Smooth muscle cell (in vitro differentiated cells): Measurements from ENCODE around the gene DEDD2. TPM values are rescaled to one million over a fixed set of nuclear protein-coding genes. Genes with fewer than 3 reads are reported as not detected.

Experiments used
- DNase-seq: peaks from one replicate; lab custom pipeline; 2025; ENCODE audit not compliant: unreplicated experiment; lab: John Stamatoyannopoulos, UW
- H2AFZ ChIP-seq: fragments of 200-600 bp; sonication (generic); 2 replicates; pipeline ENCODE4 v1.6.0; 2016; ENCODE audit warnings: antibody characterized with exemption, low read depth, mild to moderate bottlenecking
- H3F3A ChIP-seq: fragments of 200-600 bp; sonication (generic); 2 replicates; pipeline ENCODE4 v1.6.0; 2017; ENCODE audit warnings: antibody characterized with exemption, low read depth
- H3K27ac ChIP-seq: fragments of 200-600 bp; sonication (generic); 2 replicates; pipeline ENCODE4 v1.5.1; 2016; ENCODE audit warnings: low read depth, mild to moderate bottlenecking
- H3K27me3 ChIP-seq: fragments of 200-600 bp; sonication (generic); 2 replicates; pipeline ENCODE4 v1.6.1; 2016; ENCODE audit warnings: low read depth, mild to moderate bottlenecking
- H3K36me3 ChIP-seq: fragments of 200-600 bp; sonication (generic); 2 replicates; pipeline ENCODE4 v1.5.1; 2016; ENCODE audit warnings: low read depth
- H3K4me1 ChIP-seq: fragments of 200-600 bp; sonication (generic); 2 replicates; pipeline ENCODE4 v1.5.1; 2016; ENCODE audit warnings: low read depth
- H3K4me2 ChIP-seq: fragments of 200-600 bp; sonication (generic); 2 replicates; pipeline ENCODE4 v1.6.0; 2016; ENCODE audit warnings: mild to moderate bottlenecking
- H3K4me3 ChIP-seq: fragments of 200-600 bp; sonication (generic); 2 replicates; pipeline ENCODE4 v1.5.1; 2016; ENCODE audit warnings: mild to moderate bottlenecking
- H3K79me2 ChIP-seq: fragments of 200-600 bp; sonication (generic); 2 replicates; pipeline ENCODE4 v1.6.0; 2016; ENCODE audit warnings: low read depth, mild to moderate bottlenecking
- H3K9ac ChIP-seq: fragments of 200-600 bp; sonication (generic); 2 replicates; pipeline ENCODE4 v1.6.0; 2016; ENCODE audit warnings: low read depth
- H3K9me3 ChIP-seq: fragments of 200-600 bp; sonication (generic); replicated peaks from 2 replicates; pipeline ENCODE4 v1.5.1; 2016; ENCODE audit warnings: low read depth
- H4K20me1 ChIP-seq: fragments of 200-600 bp; sonication (generic); 2 replicates; pipeline ENCODE4 v1.6.0; 2016; ENCODE audit warnings: low read depth
- WGBS: methylation state at CpG from one replicate; pipeline ENCODE4 v1.1.7; 2016; ENCODE audit warnings: low lambda C conversion rate; 5-methylcytosine and 5-hydroxymethylcytosine counted together
- polyA plus RNA-seq: library from polyadenylated mRNA; unstranded; fragments of >200 nt; fragmentation: Nextera tagmentation; extraction: Ambion mirVana; gene quantifications from 2 replicates; pipeline ENCODE4 v1.2.1, GENCODE V29; 2016
- total RNA-seq: library from RNA; depleted of rRNA; stranded (reverse); fragments of >200 nt; gene quantifications from 2 replicates; pipeline ENCODE4 v1.2.3, GENCODE V29; 2014
- TF ChIP-seq, protein P1 (sequence below): fragments of 200-600 bp; sonication (generic); IDR thresholded peaks from 2 replicates; pipeline ENCODE4 v1.5.1; 2017; ENCODE audit warnings: borderline replicate concordance, mild to moderate bottlenecking, antibody characterized with exemption; ENCODE audit not compliant: insufficient read depth, poor library complexity, severe bottlenecking

The DEDD2 gene
- total and polyA plus RNA-seq, 2 experiments from 2014 or later = 22.4 to 35.4 TPM

DNA sequence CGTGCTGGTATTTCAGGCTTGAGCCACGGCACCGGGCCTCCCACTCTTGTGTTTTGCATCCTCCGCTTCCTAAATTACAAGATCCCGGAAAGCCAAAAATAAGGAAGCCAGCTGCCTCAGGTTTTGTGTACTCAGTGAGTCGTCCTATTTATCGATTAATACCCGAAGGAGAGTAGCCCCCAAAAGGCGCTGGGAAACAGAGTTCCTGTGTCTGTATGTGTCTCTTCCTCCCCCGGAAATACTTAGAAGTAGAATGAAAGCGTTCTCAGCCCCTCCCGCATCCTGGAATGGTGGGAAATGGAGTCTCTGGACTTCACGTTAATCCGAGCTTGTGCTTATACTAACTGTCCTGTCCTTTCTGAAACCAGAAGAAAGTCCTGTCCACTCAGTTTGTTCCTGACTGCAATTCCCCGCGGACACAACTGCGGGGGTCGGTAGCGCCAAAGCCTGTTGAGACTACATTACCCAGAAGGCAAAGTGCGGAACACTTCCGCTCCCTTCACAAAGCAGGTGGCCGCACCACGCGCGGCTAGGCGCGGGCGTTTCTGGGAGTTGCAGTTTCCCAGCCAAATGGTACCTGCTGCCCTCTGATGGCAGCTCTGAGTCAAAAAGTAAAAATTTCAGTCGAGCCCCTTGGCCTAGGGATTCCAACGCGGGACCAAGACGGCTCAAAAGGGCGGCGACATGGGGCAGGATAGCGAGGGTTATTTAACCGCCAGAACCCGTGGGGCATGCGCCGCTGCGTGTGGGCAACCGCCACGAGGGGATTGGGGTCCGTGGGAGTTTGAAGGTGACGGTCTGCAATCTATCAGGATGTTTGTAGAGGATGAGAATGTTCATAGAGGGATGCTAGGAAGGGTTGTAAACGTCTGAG lies 27.1 kb upstream of the DEDD2 start:
- H3K27ac ChIP-seq = peak overlapping the region; percentile 59
- DNase-seq = peak; percentile 56
- peak overlapping the region; percentile 93 for H3K4me2 ChIP-seq
- peak overlapping the region; percentile 27 for H3K9ac ChIP-seq
- no peaks in the 10 kb centered on the region for H3K36me3 ChIP-seq
- H4K20me1 ChIP-seq = peaks cover 58% of the 10 kb centered on the region
- H3K79me2 ChIP-seq = peaks cover 34% of the 10 kb centered on the region
- no peaks in the 10 kb centered on the region for H3K27me3 ChIP-seq
- peaks cover 32% of the 10 kb centered on the region for H3F3A ChIP-seq
- WGBS = 5% methylated on average over 45 of the region's 45 CpGs
- H3K4me3 ChIP-seq = peak overlapping the region; percentile 57
- H2AFZ ChIP-seq = no peak overlapping the region
- H3K4me1 ChIP-seq = peaks cover 15% of the 10 kb centered on the region
- TF ChIP-seq, protein P1, sequence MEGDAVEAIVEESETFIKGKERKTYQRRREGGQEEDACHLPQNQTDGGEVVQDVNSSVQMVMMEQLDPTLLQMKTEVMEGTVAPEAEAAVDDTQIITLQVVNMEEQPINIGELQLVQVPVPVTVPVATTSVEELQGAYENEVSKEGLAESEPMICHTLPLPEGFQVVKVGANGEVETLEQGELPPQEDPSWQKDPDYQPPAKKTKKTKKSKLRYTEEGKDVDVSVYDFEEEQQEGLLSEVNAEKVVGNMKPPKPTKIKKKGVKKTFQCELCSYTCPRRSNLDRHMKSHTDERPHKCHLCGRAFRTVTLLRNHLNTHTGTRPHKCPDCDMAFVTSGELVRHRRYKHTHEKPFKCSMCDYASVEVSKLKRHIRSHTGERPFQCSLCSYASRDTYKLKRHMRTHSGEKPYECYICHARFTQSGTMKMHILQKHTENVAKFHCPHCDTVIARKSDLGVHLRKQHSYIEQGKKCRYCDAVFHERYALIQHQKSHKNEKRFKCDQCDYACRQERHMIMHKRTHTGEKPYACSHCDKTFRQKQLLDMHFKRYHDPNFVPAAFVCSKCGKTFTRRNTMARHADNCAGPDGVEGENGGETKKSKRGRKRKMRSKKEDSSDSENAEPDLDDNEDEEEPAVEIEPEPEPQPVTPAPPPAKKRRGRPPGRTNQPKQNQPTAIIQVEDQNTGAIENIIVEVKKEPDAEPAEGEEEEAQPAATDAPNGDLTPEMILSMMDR = peak; percentile 40
- no peaks in the 10 kb centered on the region for H3K9me3 ChIP-seq

DNA sequence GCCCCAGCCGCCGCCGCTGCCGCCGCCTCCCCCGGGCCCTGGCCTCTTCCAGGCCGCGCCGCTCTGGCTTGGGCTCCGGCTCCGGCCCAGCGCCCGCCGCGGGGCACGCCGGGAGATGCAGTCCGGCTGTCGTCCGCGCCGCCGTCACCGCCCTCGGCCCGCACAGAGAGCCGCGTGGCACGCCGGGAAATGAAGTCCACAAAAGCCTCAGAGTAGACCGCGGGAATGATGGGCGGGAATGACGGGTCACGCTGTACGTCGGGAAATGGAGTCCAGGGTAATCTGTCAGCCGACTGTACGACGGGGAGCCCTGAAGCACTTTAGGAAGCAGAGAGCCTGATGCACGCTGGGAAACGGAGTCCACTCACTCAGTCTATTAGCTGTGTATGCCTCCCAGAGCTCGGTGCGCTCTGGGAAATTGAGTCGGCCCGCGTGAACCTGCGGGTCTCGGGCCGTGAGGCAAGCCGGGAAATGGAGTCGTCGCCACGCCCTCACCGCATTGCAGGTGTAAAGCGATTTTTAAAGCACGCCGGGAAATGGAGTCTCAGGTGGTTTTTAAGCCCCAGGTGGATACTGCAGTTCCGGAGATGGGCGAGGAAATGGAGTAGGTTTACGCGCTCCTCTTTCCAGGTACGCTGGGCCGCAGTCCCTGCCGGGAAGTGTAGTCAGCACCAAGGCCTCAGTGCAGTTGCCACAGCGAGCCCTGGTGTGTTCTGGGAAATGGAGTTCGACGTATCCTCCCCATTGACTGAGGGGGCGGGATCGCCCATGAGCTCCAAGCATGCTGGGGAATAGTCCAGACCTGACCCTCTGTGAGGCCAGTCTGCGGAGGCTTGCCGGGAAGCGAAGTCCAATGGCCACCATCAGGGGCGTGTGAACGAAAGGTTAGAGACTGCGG lies 25.3 kb upstream of the DEDD2 start, which contains the start of gene GSK3A:
GSK3A (minus strand) TSS at position 91 of the 898 bp plus-strand sequence. CDS start 137 bp downstream, outside the sequence.
- H3K4me3 ChIP-seq = peak within 1 kb of the TSS; percentile 57
- no peaks in the 10 kb centered on the region for H3K27me3 ChIP-seq
- H3K9me3 ChIP-seq = no peaks in the 10 kb centered on the region
- 1% methylated on average over 73 of the region's 76 CpGs for WGBS
- TF ChIP-seq, protein P1 = no peak
- peak within 1 kb of the TSS; percentile 74 for H3K27ac ChIP-seq
- H3K79me2 ChIP-seq = peaks cover 42% of the 10 kb centered on the region
- peaks cover 50% of the 10 kb centered on the region for H4K20me1 ChIP-seq
- H2AFZ ChIP-seq = no peak within 1 kb of the TSS
- peaks cover 15% of the 10 kb centered on the region for H3K4me1 ChIP-seq
- peak within 1 kb of the TSS; percentile 93 for H3K9ac ChIP-seq
- H3F3A ChIP-seq = peaks cover 22% of the 10 kb centered on the region
- H3K36me3 ChIP-seq = no peaks in the 10 kb centered on the region
- H3K4me2 ChIP-seq = peak within 1 kb of the TSS; percentile 100
- peak; percentile 92 for DNase-seq

DNA sequence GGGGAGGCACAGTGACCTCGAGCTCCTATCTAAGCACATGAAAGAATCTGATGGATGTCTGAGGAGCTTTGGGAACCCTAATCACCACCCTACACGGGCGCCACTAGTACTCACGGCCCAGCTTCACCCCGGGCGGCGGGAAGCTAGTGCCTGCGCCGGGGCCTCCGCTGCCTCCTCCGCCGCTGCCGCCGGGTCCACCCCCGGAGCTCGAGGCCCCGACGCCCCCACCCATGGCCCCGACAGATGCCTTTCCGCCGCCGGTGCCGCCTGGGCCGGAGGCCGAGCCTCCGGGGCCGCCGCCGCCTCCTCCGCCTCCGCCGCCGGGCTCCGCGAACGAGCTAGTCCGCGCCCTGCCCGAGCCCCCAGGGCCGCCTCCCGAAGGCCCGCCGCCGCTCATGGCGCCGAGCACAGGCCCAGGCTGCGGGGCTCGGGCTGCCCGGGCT lies 24.6 kb upstream of the DEDD2 start:
- no peak for DNase-seq
- peaks cover 42% of the 10 kb centered on the region for H3K79me2 ChIP-seq

More for the DNA sequence above, 24.6 kb upstream of the DEDD2 start:
- Histone ChIP-seq H3K4me3 (peak overlapping the region; percentile 57), H3K4me1 (peaks cover 15% of the 10 kb centered on the region), H3K9me3 (no peaks in the 10 kb centered on the region), H3K27me3 (no peaks in the 10 kb centered on the region), H3K27ac (peak overlapping the region; percentile 74), H3K9ac (peak overlapping the region; percentile 93), H3K36me3 (no peaks in the 10 kb centered on the region), H3K4me2 (peak overlapping the region; percentile 100), H2AFZ (no peak overlapping the region), H4K20me1 (peaks cover 47% of the 10 kb centered on the region), H3F3A (peaks cover 18% of the 10 kb centered on the region)
- TF ChIP-seq, protein P1 = no peak
- WGBS = under 1% methylated on average over 20 of the region's 49 CpGs
